Activated CD8-positive, alpha-beta memory T cell treated with anti-CD3 and anti-CD28 coated beads for 36 hours (primary cell): Measurements from ENCODE around the gene SMC3. TPM values are rescaled to one million over a fixed set of nuclear protein-coding genes. Genes with fewer than 3 reads are reported as not detected.
"Not testable (repeated sequence)": the region's sequence is repeated elsewhere in the genome, so short reads cannot be mapped to it uniquely, and the experiment has no call there.

Source experiments
- CTCF ChIA-PET: fragments of 350-600 bp; sonication (Branson Sonifier 250); formaldehyde crosslinking; loops from one replicate; lab custom pipeline; 2021; ENCODE audit warnings: antibody characterized with exemption; lab: Charles Lee
- POLR2A ChIA-PET: fragments of 350-600 bp; sonication (Branson Sonifier 250); formaldehyde crosslinking; loops from one replicate; lab custom pipeline; 2021; ENCODE audit warnings: antibody characterized with exemption; lab: Charles Lee
- total RNA-seq, 2 experiments: library from RNA; stranded (reverse); gene quantifications; one replicate each; pipeline ENCODE4 v1.2.3, GENCODE V29; 2021

Gene SMC3
- total RNA-seq = 10 to 100 TPM; 73.7 to 73.9 TPM

DNA sequence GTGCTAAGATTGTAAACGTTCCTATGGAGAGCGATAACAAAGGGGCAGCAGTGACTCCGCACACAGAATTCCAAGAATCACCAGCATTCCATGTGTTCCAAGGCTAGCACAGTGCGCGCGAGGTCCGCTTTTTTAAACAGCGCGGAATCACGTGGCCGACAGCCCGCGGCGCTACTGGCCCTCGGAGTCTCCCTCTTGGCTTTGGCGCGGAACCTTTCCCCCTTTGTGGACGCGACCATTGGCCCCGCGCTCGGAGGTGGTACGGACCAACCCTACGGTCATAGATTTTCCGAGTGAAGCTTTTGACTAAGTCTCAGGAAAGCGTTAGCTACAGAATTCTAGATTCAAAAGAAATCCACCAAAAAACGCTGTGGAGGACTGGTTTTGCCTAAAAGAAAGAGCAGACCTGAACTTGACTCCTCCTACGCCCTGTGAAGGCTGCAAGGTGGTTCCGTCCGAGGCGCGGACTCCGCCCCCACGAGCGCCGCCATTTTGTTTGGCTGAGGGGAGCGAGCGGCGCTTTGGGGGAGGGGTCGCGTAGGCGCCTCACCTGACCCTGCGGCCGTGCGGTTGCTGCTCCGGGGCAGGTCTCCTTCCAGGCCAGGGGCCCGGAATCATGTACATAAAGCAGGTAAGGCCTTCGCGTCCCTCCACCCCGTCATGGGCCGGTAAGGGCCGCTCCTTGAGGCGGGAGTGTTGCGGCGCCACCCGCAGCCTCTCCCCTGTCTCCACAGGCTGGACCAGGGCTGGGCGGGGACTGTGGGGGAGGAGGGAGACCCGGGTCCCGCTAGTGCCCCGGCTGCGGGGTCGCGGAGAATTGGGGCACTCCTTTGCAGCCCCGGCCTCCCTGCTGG lies at the start of gene SMC3:
TSS of gene SMC3 (plus strand) at position 495 of the 854 bp plus-strand sequence. CDS start at position 617, 122 bp downstream.
- ChIA-PET CTCF (interaction anchor here (0.7 to 1.0 kb wide), 2 partner anchors 260 to 359 kb away, joined by 4 read pairs; no protein-coding TSS in a partner anchor), POLR2A (interaction anchor here (0.5 to 1.4 kb wide), 4 partner anchors 31 to 522 kb away, joined by 3 to 8 read pairs (median 4); partner anchors contain the start of gene SMNDC1)

DNA sequence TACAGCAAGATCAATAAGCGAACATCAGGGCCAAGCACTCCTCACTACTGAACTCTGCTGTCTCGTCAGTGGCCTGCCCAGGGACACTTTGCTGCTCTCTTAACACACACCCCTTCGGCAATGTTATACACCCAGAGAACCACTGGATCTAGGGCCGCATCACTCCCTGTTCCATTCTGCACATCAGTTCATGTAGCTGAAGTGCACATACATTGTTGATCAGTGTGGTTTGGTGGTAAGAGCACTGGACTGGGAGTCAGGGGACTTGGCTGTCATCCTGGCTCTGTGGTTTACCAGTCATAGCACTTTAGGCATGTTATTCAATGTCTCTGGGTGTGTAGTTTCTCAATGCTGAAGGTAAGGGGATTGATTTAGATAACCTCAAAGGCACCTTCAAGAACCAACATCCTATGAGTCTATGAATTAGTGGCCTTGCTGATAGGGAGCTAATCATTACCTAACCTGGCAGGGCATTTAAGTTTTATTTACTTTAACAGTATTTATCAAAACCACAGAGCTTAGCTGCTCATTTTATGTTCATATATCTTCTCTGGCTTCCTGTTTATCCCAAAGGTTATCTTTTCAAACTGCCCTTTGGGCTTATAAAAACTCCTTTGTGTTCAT lies 45.0 kb upstream of the SMC3 start:
- ChIA-PET CTCF (interaction anchor here (1.2 to 1.3 kb wide), 2 partner anchors 168 to 210 kb away, joined by 3 read pairs; no protein-coding TSS in a partner anchor), POLR2A (no interaction called here)

DNA sequence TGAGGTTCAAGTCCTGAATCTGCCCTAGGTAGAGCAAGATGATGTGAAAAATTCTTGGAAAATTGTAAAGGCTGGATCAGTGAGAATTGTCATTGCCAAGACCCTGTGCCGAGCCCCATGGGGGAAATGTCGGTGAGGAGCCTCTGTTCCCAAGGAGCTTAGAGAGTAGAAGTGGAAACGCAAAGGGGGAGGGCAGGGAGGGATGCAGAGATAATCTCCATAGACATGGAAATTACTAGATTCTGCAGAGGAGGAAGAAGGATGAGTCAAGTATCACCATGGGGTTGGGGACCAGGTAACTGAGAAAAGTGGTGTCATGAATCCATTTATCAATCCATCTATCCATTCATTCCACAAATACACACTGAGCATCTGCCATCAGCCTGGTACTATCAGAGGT lies 43.8 kb upstream of the SMC3 start:
- ChIA-PET POLR2A (interaction anchor here (0.6 kb wide), 1 partner anchor 515 kb away, joined by 5 read pairs; no protein-coding TSS in a partner anchor), CTCF (no interaction called here)

DNA sequence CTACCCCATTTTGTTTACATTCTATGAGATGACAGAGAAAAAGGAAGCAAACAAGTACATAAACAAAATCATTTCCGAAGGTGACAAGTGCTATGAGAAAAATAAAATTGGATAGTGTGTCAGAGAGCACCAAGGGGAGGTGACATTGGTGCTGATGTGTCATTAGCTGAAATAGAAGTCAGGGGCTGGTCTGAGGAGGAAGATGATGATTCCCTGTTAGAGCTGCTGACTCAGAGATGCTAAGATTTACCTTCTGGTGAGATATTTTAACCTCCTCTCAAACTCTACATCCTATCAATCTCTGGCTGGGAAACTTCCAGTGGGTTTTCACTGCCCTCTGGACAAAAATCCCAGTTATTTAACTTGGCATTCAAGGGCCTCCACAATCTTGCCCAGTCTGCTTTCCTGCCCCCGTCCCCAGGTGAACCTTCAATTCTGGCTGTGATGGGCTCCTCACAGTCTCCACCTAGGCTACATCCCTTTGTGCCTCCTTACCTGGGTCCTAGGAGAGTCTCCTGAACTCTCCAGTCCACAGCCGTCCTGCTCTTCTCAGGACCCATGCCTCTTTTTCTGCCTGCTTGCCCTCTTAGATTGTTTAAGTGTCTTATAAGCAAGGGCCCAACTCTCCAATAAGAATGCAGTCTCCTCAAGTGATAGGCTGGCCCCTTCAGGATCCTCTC lies 43.2 kb upstream of the SMC3 start:
- POLR2A ChIA-PET = no interaction called here
- CTCF ChIA-PET = no interaction called here

DNA sequence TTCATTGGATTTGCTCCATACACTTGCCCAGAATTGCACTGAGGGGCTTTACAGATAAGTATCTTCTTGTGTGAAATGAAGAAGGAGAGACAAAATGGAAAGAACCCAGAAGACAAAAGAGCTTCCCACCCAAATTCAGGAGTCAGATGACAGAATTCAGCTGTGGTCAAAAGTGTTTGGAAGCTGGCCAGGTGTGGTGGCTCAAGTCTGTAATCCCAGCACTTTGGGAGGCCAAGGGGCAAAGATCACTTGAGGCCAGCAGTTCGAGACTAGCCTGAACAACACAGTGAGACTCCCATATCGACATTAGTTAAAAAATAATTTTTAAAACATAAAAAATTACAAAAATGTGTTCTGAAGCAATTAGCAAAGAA lies 42.6 kb upstream of the SMC3 start:
- POLR2A ChIA-PET = no interaction called here
- CTCF ChIA-PET = no interaction called here

DNA sequence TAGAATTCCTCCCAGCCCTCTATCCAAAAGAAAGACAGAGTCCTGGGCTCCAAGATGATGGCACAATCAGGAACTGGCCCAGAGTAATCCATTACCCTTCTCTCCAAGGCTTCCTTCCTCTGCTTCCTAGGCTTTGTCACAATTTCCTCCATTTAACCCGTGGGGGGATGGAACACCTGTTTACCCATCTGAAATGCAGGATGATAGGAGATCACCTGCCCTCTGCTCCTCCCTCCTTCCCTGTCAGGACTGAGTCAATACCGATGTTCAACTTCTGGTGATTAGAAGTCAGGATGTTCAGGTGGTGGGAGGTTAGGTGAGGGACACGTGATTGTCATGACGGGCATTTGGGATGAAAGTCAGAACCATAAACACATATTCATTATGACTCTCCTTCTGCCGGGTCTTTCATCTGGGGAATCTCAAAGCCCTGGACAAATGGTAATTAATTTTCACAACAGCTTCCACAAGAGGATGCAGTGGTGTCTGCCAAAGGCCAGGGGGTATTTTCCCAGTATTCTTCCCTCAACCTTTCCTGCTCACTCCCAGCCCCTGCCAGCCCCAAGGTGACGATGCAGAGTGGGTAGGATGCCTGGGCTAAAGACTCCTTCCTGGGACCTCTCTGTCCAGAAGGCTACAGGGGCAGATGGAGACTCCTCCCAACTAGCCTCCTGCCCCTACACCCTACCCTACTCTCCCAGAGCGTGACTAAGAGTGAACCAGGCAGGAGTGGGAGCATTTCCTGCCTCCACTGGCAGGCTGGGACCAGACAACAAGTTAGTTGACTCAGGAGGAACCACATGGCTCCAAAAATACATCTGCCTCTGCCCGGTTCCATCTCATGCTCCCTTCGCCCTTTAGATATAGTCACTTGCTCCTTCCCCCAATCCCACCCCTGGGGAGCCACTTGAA lies 41.9 kb upstream of the SMC3 start:
- ChIA-PET CTCF (no interaction called here), POLR2A (no interaction called here)

DNA sequence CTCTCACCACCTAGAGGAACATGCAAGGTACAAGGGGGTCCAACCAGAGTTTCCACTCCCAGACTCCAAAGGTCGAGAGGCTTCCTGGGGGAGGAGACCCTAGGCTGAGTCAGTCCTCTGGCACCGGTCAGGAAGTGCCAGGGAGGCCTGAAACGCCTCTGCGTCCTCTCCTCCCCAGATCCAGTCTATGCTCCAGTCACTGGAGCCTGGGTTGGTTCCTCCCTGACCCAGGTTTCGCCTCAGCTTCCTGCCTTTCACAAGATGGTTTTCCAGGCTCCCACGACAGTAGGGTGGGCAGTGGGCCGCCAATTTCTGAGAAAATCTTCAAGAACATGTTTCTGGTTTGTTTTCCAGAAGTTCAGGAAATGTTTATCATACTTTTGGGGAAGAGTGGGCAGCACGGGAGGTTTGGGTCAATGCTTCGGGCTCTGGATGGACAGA lies 39.7 kb upstream of the SMC3 start:
- POLR2A ChIA-PET = interaction anchor here (2.4 kb wide), 1 partner anchor 15 kb away, joined by 5 read pairs; no protein-coding TSS in a partner anchor
- CTCF ChIA-PET = interaction anchor here (2.6 kb wide), 1 partner anchor 15 kb away, joined by 13 read pairs; no protein-coding TSS in a partner anchor

DNA sequence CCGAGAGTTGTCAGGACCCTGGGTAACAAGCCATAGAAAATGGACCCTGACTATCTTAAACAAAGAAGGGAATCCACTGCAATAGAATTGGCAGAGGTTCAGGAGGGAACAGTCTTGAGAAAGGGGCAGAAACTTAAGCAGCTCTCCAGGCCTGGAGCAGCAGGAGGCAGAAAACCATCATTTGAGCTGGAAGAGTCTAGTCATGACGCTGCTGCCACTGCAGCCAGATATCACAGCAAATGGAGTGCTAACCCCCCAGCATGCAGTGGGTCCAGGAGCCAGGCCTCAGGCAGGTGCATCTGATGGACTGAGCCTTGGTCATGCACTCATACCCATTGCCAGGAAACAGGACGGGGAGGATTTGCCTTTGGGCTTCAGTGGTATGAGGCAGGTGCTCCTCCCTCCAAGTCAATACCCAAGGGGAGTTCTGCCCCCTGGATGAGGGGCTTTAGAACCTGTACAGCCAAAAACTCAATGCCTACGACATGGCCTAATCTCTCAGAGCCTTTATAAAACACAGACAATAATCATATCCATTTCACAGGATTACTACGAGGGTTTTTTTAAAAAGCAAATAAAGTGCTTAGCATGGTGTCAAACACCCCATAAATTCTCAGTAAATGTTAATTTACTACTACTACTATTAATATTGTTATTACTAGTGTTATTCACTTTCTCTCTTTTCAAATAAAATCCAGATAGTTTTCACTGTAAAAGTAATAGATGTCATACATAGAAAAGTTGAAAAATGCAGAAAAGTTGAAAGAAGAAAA lies 39.1 kb upstream of the SMC3 start:
- ChIA-PET CTCF (interaction anchor here (1.2 to 2.6 kb wide), 2 partner anchors 16 to 167 kb away, joined by 4 to 13 read pairs; no protein-coding TSS in a partner anchor), POLR2A (interaction anchor here (1.5 to 2.4 kb wide), 2 partner anchors 16 to 25 kb away, joined by 4 to 5 read pairs; no protein-coding TSS in a partner anchor)

DNA sequence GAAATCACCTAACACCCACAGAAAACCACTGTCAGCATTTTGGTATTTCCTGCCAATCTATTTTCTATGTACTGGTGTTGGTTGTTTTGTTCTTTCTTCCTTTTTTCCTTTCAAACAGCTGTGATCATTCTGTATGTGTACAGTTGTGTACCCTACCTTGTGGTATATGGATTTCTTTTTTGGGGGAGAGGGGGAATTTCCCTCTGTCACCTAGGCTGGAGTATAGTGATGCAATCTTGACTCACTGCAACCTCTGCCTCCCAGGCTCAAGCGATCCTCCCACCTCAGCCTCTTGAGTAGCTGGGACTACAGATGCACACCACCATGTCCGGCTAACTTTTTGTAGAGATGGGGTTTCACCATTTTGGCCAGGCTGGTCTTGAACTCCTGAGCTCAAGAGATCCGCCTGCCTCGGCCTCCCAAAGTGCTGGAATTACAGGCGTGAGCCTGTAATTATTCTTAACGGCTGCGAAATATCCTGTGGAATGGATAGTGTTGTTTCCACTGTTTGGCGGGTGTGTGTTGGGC lies 38.4 kb upstream of the SMC3 start:
- POLR2A ChIA-PET = interaction anchor here (1.5 to 2.4 kb wide), 2 partner anchors 16 to 26 kb away, joined by 4 to 5 read pairs; no protein-coding TSS in a partner anchor

DNA sequence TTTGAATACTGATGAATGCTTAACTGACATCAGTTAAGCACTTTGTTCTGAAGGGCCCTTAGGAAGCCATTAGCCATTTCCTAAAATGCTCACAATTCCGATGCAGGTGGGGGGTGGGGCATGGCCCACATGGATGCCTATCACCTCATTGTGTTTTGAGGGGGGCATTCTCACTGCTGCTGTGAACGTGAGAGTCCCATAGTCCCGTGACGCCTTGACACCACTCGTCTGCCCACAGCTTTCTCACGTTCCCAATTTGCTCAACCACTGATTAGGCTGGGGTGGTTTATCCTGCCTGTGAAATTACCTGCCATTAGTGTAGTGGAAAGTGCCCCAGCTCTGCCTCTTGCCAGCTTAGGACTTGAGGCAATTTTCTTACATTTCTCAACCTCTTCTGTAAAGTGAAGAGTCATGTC lies 37.9 kb upstream of the SMC3 start:
- ChIA-PET POLR2A (interaction anchor here (1.5 to 2.4 kb wide), 2 partner anchors 17 to 26 kb away, joined by 4 to 5 read pairs; no protein-coding TSS in a partner anchor), CTCF (interaction anchor here (1.2 to 2.6 kb wide), 2 partner anchors 17 to 168 kb away, joined by 4 to 13 read pairs; no protein-coding TSS in a partner anchor)

More for the DNA sequence above, 38.4 kb upstream of the SMC3 start:
- CTCF ChIA-PET = interaction anchor here (1.2 to 2.6 kb wide), 2 partner anchors 16 to 168 kb away, joined by 4 to 13 read pairs; no protein-coding TSS in a partner anchor

DNA sequence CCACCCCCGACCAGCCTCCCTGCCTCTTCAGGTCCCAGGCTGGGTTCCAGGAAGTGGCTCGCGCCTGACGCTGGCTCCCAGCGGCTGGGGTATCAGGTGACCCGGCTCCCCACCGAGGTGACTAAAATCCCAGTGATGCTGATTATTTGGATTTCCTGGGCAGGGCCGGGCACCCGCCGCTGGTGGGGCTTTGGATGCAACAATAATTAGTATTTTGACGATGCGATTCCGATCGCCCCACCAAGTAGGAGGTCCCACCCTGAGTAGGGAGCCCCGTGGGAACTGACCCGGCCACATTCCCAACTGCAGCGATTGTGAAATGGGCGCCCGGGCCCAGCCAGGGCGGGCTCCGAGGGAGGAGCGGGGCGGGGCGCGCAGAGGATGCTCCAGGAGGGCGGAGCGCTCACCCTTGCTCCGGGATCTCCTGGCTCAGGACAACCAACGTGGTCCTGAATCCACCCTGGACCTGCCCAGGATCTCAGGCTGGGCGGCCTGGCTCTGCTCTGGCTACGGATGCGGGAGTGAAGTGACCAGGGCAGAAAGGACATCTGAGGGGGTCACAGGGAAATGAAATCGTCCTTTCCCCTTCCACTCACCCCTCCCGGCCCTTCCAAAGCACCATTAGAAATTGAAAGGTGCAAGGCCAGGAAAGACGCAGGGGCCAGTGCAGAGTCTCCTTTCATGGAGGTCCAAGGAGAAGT lies 37.2 kb upstream of the SMC3 start:
- POLR2A ChIA-PET = no interaction called here
- CTCF ChIA-PET = interaction anchor here (2.6 kb wide), 1 partner anchor 18 kb away, joined by 13 read pairs; no protein-coding TSS in a partner anchor

DNA sequence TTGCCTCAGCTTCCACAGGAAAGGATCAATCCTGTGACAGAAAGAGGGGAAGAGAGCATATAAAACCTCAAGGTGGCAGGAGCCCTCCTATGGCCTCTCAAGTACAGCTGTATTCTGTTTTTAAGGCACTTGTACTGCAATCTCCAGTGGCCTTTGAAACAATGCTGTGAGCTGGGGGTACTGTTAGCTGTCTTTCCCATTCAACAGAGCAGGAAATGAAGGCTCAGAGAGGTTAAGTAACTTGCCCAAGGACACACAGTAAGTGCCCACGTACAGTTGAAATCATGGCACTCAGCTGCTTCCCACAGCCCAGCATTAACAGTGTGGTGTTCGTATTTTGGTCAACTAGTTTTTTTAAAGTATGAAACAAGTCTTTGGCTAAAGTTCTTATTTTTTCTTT lies 35.8 kb upstream of the SMC3 start:
- ChIA-PET CTCF (interaction anchor here (0.6 to 2.1 kb wide), 4 partner anchors 15 to 326 kb away, joined by 3 to 6 read pairs (median 4); no protein-coding TSS in a partner anchor), POLR2A (no interaction called here)

DNA sequence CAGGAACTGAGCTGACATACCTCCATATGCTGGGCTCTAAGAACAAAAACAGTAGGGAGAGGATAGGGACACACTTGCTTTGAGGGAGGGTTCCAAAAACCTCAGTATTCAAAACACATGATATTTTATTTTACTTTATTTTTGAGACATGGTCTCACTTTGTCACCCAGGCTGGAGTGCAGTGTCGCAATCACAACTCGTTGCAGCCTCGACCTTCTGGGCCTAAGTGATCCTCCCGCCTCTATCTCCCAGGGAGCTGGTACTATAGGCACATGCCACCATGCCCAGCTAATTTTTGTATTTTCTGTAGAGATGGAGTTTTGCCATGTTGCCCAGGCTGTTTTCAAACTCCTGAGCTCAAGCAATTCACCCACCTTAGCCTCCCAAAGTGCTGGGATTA lies 34.9 kb upstream of the SMC3 start:
- CTCF ChIA-PET = interaction anchor here (0.8 to 2.1 kb wide), 3 partner anchors 13 to 176 kb away, joined by 3 to 6 read pairs (median 5); no protein-coding TSS in a partner anchor
- POLR2A ChIA-PET = not testable (repeated sequence)

DNA sequence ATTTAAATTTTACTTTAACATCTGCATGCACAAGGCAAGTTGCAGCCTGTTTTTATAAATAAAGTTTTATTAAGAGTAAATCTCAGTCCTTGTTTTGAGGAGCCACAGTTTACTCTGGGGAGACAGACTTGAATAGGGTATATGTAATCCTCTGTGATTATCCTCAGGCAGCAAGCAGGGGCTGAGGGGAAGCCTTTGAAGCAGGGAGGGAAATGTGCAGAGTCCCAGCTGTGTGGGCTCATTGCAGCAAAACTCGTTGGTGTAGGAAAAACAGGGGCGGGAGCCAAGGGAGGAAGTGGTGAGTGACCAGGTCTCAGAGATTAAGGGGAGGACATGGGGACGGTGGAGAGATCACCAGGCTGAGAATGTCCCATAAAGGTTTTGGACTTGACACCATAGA lies 34.3 kb upstream of the SMC3 start:
- ChIA-PET POLR2A (interaction anchor here (0.6 to 0.7 kb wide), 2 partner anchors 18 to 241 kb away, joined by 3 read pairs; no protein-coding TSS in a partner anchor), CTCF (interaction anchor here (0.8 to 2.1 kb wide), 3 partner anchors 12 to 177 kb away, joined by 3 to 6 read pairs (median 5); no protein-coding TSS in a partner anchor)

DNA sequence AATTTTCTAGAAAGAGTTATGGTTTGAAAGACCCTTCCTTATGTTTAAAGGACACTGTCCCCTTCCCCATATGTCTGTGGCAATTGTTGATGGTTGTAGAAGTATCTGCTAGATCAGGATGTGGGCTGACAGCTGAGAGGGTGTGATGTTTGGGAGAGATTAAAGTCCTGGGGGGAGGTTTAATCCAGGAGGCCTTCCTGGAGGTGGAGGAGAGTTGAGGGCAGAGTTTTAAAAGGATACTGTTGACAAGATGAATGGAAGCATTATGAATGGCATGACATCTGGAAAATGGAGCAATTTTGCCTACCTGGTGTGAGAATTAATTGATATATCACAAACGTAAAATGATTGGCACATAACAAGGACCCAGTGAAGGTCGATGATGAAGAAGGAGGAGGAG lies 32.9 kb upstream of the SMC3 start:
- POLR2A ChIA-PET = no interaction called here
- CTCF ChIA-PET = interaction anchor here (1.8 kb wide), 1 partner anchor 23 kb away, joined by 5 read pairs; no protein-coding TSS in a partner anchor
